ENCODE results near the gene TPSAB1.
"Not testable (repeated sequence)": the region's sequence is repeated elsewhere in the genome, so short reads cannot be mapped to it uniquely, and the experiment has no call there.

TPSAB1 gene

GRCh38 chr16:1240436-1240835, at the start of gene TPSAB1:
TPSAB1 (plus strand) TSS chr16:1240705; CDS start chr16:1240939, 234 bp downstream.
- H3K27me3 ChIP-seq (ENCODE audit: insufficient read depth, low read length); H3K4me1 ChIP-seq (ENCODE audit: control insufficient read depth, insufficient read depth, low read length, unreplicated experiment); H3K36me3 ChIP-seq (ENCODE audit: insufficient read depth, low read length); H3K79me2 ChIP-seq (ENCODE audit: control insufficient read depth, insufficient read depth, low read length, unreplicated experiment); H3K27ac ChIP-seq (ENCODE audit: low read depth, low read length); H2AFZ ChIP-seq (ENCODE audit: low read length, unreplicated experiment); H3K4me3 ChIP-seq (ENCODE audit: low read depth, low read length): not testable (repeated sequence)

GRCh38 chr16:1190789-1191188, 49.7 kb upstream of the TPSAB1 start:
- not testable (repeated sequence) for H3K27me3 ChIP-seq (ENCODE audit: insufficient read depth, low read length); H2AFZ ChIP-seq (ENCODE audit: low read length, unreplicated experiment); H3K4me3 ChIP-seq (ENCODE audit: low read depth, low read length); H3K79me2 ChIP-seq (ENCODE audit: control insufficient read depth, insufficient read depth, low read length, unreplicated experiment); H3K27ac ChIP-seq (ENCODE audit: low read depth, low read length); H3K4me1 ChIP-seq (ENCODE audit: control insufficient read depth, insufficient read depth, low read length, unreplicated experiment); H3K36me3 ChIP-seq (ENCODE audit: insufficient read depth, low read length)

GRCh38 chr16:1192384-1193073, 48.0 kb upstream of the TPSAB1 start:
- Histone ChIP-seq H3K27me3 (ENCODE audit: insufficient read depth, low read length) (peaks cover 2% of the 10 kb centered on the region; the same call in 1 of the 2 replicates), H3K27ac (ENCODE audit: low read depth, low read length) (no peak overlapping the region), H3K4me3 (ENCODE audit: low read depth, low read length) (no peak overlapping the region), H2AFZ (ENCODE audit: low read length, unreplicated experiment) (no peak overlapping the region), H3K36me3 (ENCODE audit: insufficient read depth, low read length) (no peaks in the 10 kb centered on the region), H3K4me1 (ENCODE audit: control insufficient read depth, insufficient read depth, low read length, unreplicated experiment) (no peaks in the 10 kb centered on the region), H3K79me2 (ENCODE audit: control insufficient read depth, insufficient read depth, low read length, unreplicated experiment) (no peaks in the 10 kb centered on the region)

- no peak overlapping the region for H3K27ac ChIP-seq (ENCODE audit: low read depth, low read length)
- no peaks in the 10 kb centered on the region for H3K4me1 ChIP-seq (ENCODE audit: control insufficient read depth, insufficient read depth, low read length, unreplicated experiment)
- no peaks in the 10 kb centered on the region for H3K36me3 ChIP-seq (ENCODE audit: insufficient read depth, low read length)
- no peak overlapping the region for H2AFZ ChIP-seq (ENCODE audit: low read length, unreplicated experiment)
- no peaks in the 10 kb centered on the region for H3K27me3 ChIP-seq (ENCODE audit: insufficient read depth, low read length)
- no peak overlapping the region for H3K4me3 ChIP-seq (ENCODE audit: low read depth, low read length)
- H3K79me2 ChIP-seq (ENCODE audit: control insufficient read depth, insufficient read depth, low read length, unreplicated experiment) = no peaks in the 10 kb centered on the region
These were observed 47.2 kb upstream of the TPSAB1 start for GRCh38 chr16:1193143-1193824.

- Histone ChIP-seq H3K4me1 (ENCODE audit: control insufficient read depth, insufficient read depth, low read length, unreplicated experiment) (no peaks in the 10 kb centered on the region), H3K27ac (ENCODE audit: low read depth, low read length) (no peak overlapping the region)
These were observed 46.5 kb upstream of the TPSAB1 start for GRCh38 chr16:1193825-1194581.

GRCh38 chr16:1194665-1195392, 45.7 kb upstream of the TPSAB1 start:
- Histone ChIP-seq H2AFZ (ENCODE audit: low read length, unreplicated experiment) (no peak overlapping the region), H3K27ac (ENCODE audit: low read depth, low read length) (no peak overlapping the region), H3K4me3 (ENCODE audit: low read depth, low read length) (no peak overlapping the region), H3K36me3 (ENCODE audit: insufficient read depth, low read length) (no peaks in the 10 kb centered on the region), H3K27me3 (ENCODE audit: insufficient read depth, low read length) (no peaks in the 10 kb centered on the region), H3K4me1 (ENCODE audit: control insufficient read depth, insufficient read depth, low read length, unreplicated experiment) (no peaks in the 10 kb centered on the region), H3K79me2 (ENCODE audit: control insufficient read depth, insufficient read depth, low read length, unreplicated experiment) (no peaks in the 10 kb centered on the region)

More at GRCh38 chr16:1193825-1194581, 46.5 kb upstream of the TPSAB1 start:
- Histone ChIP-seq H2AFZ (ENCODE audit: low read length, unreplicated experiment) (no peak overlapping the region), H3K4me3 (ENCODE audit: low read depth, low read length) (no peak overlapping the region), H3K27me3 (ENCODE audit: insufficient read depth, low read length) (no peaks in the 10 kb centered on the region), H3K79me2 (ENCODE audit: control insufficient read depth, insufficient read depth, low read length, unreplicated experiment) (no peaks in the 10 kb centered on the region), H3K36me3 (ENCODE audit: insufficient read depth, low read length) (no peaks in the 10 kb centered on the region)

- H3K4me3 ChIP-seq (ENCODE audit: low read depth, low read length) = no peak overlapping the region
- H3K4me1 ChIP-seq (ENCODE audit: control insufficient read depth, insufficient read depth, low read length, unreplicated experiment) = no peaks in the 10 kb centered on the region
- H3K27ac ChIP-seq (ENCODE audit: low read depth, low read length) = no peak overlapping the region
- no peak overlapping the region for H2AFZ ChIP-seq (ENCODE audit: low read length, unreplicated experiment)
- no peaks in the 10 kb centered on the region for H3K36me3 ChIP-seq (ENCODE audit: insufficient read depth, low read length)
- no peaks in the 10 kb centered on the region for H3K79me2 ChIP-seq (ENCODE audit: control insufficient read depth, insufficient read depth, low read length, unreplicated experiment)
- no peaks in the 10 kb centered on the region for H3K27me3 ChIP-seq (ENCODE audit: insufficient read depth, low read length)
These were observed 45.2 kb upstream of the TPSAB1 start for GRCh38 chr16:1195393-1195666.

GRCh38 chr16:1196494-1196893, 44.0 kb upstream of the TPSAB1 start:
- Histone ChIP-seq H3K79me2 (ENCODE audit: control insufficient read depth, insufficient read depth, low read length, unreplicated experiment) (no peaks in the 10 kb centered on the region), H3K36me3 (ENCODE audit: insufficient read depth, low read length) (no peaks in the 10 kb centered on the region), H3K27me3 (ENCODE audit: insufficient read depth, low read length) (no peaks in the 10 kb centered on the region), H3K4me3 (ENCODE audit: low read depth, low read length) (no peak overlapping the region), H2AFZ (ENCODE audit: low read length, unreplicated experiment) (no peak overlapping the region), H3K4me1 (ENCODE audit: control insufficient read depth, insufficient read depth, low read length, unreplicated experiment) (no peaks in the 10 kb centered on the region), H3K27ac (ENCODE audit: low read depth, low read length) (no peak overlapping the region)

- no peak overlapping the region for H3K27ac ChIP-seq (ENCODE audit: low read depth, low read length)
- no peaks in the 10 kb centered on the region for H3K27me3 ChIP-seq (ENCODE audit: insufficient read depth, low read length)
- H3K4me3 ChIP-seq (ENCODE audit: low read depth, low read length) = no peak overlapping the region
- H3K36me3 ChIP-seq (ENCODE audit: insufficient read depth, low read length) = no peaks in the 10 kb centered on the region
- H2AFZ ChIP-seq (ENCODE audit: low read length, unreplicated experiment) = no peak overlapping the region
- no peaks in the 10 kb centered on the region for H3K79me2 ChIP-seq (ENCODE audit: control insufficient read depth, insufficient read depth, low read length, unreplicated experiment)
- no peaks in the 10 kb centered on the region for H3K4me1 ChIP-seq (ENCODE audit: control insufficient read depth, insufficient read depth, low read length, unreplicated experiment)
These were observed 43.2 kb upstream of the TPSAB1 start for GRCh38 chr16:1197237-1197866.

- Histone ChIP-seq H3K4me3 (ENCODE audit: low read depth, low read length) (no peak overlapping the region), H3K27me3 (ENCODE audit: insufficient read depth, low read length) (no peaks in the 10 kb centered on the region), H3K36me3 (ENCODE audit: insufficient read depth, low read length) (no peaks in the 10 kb centered on the region), H2AFZ (ENCODE audit: low read length, unreplicated experiment) (no peak overlapping the region), H3K4me1 (ENCODE audit: control insufficient read depth, insufficient read depth, low read length, unreplicated experiment) (no peaks in the 10 kb centered on the region), H3K27ac (ENCODE audit: low read depth, low read length) (no peak overlapping the region), H3K79me2 (ENCODE audit: control insufficient read depth, insufficient read depth, low read length, unreplicated experiment) (no peaks in the 10 kb centered on the region)
These were observed 42.3 kb upstream of the TPSAB1 start for GRCh38 chr16:1198194-1198593.
